Activated T-cell treated with anti-CD3 and anti-CD28 coated beads, Interleukin-2, amount 50 U/mL, for 1 hour (primary cell): ENCODE data around the gene STAP2.

ENCODE experiments used
- DNase-seq: peaks from one replicate; pipeline ENCODE4 v3.0.0-alpha.2; 2020

Gene STAP2

GRCh38 chr19:4338441-4339355 is at the start of gene STAP2:
TSS of gene STAP2 (minus strand) at chr19:4338827. CDS start at chr19:4338753, 74 bp downstream.
- DNase-seq = peak; percentile 28

- DNase-seq = no peak
These were observed 47.6 kb upstream of the STAP2 start for GRCh38 chr19:4386041-4386782.

- no peak for DNase-seq
These were observed 46.8 kb upstream of the STAP2 start for GRCh38 chr19:4385291-4386040.

GRCh38 chr19:4380254-4380727 is 41.7 kb upstream of the STAP2 start:
- peak; percentile 73 for DNase-seq

GRCh38 chr19:4379383-4380253 is 41.0 kb upstream of the STAP2 start:
- DNase-seq = peak; percentile 35

GRCh38 chr19:4378886-4379285 is 40.3 kb upstream of the STAP2 start:
- no peak for DNase-seq

- no peak for DNase-seq
These were observed 38.6 kb upstream of the STAP2 start for GRCh38 chr19:4376991-4377781.

GRCh38 chr19:4376671-4376990 is 38.0 kb upstream of the STAP2 start:
- no peak for DNase-seq

GRCh38 chr19:4376028-4376670 is 37.5 kb upstream of the STAP2 start:
- no peak for DNase-seq

GRCh38 chr19:4375164-4376027 is 36.8 kb upstream of the STAP2 start:
- DNase-seq = no peak

- DNase-seq = no peak
These were observed 36.0 kb upstream of the STAP2 start for GRCh38 chr19:4374498-4375163.

GRCh38 chr19:4373601-4374497 is 35.2 kb upstream of the STAP2 start:
- DNase-seq = no peak

- DNase-seq = no peak
These were observed 34.4 kb upstream of the STAP2 start for GRCh38 chr19:4373013-4373367.

GRCh38 chr19:4372165-4373012 is 33.8 kb upstream of the STAP2 start:
- no peak for DNase-seq

- DNase-seq = no peak
These were observed 32.9 kb upstream of the STAP2 start for GRCh38 chr19:4371247-4372164.

GRCh38 chr19:4370418-4371041 is 31.9 kb upstream of the STAP2 start:
- DNase-seq = no peak
